ENCODE data around the gene RBM45. TPM values are rescaled to one million over a fixed set of nuclear protein-coding genes. Genes with fewer than 3 reads are reported as not detected.
"Not testable (repeated sequence)": the region's sequence is repeated elsewhere in the genome, so short reads cannot be mapped to it uniquely, and the experiment has no call there.

The RBM45 gene
- total RNA-seq, 1 experiment from 2014 or later = 19.8 TPM

GRCh38 chr2:178152542-178152941 lies 40.3 kb downstream of the RBM45 start:
- in situ Hi-C loops (cut with HindIII; ENCODE audit: low sequenced_read_pairs) = no loop called here

GRCh38 chr2:178152977-178153376 lies 40.7 kb downstream of the RBM45 start:
- in situ Hi-C loops (cut with HindIII; ENCODE audit: low sequenced_read_pairs) = no loop called here
- no peak for DNase-seq (ENCODE audit: low spot score)

More at GRCh38 chr2:178152542-178152941, 40.3 kb downstream of the RBM45 start:
- no peak for DNase-seq (ENCODE audit: low spot score)

GRCh38 chr2:178153878-178154277 lies 41.6 kb downstream of the RBM45 start:
- DNase-seq (ENCODE audit: low spot score); in situ Hi-C loops (cut with HindIII; ENCODE audit: low sequenced_read_pairs): not testable (repeated sequence)

- no peak for DNase-seq (ENCODE audit: low spot score)
- in situ Hi-C loops (cut with HindIII; ENCODE audit: low sequenced_read_pairs) = no loop called here
These were observed 43.3 kb downstream of the RBM45 start for GRCh38 chr2:178155524-178155923.

- in situ Hi-C loops (cut with HindIII; ENCODE audit: low sequenced_read_pairs) = no loop called here
- DNase-seq (ENCODE audit: low spot score) = no peak
These were observed 45.3 kb downstream of the RBM45 start for GRCh38 chr2:178157574-178157973.

GRCh38 chr2:178159966-178160365 lies 47.7 kb downstream of the RBM45 start:
- no peak for DNase-seq (ENCODE audit: low spot score)
- in situ Hi-C loops (cut with HindIII; ENCODE audit: low sequenced_read_pairs) = no loop called here

GRCh38 chr2:178160601-178161000 lies 48.4 kb downstream of the RBM45 start:
- DNase-seq (ENCODE audit: low spot score) = no peak
- in situ Hi-C loops (cut with HindIII; ENCODE audit: low sequenced_read_pairs) = no loop called here

- in situ Hi-C loops (cut with HindIII; ENCODE audit: low sequenced_read_pairs) = no loop called here
- no peak for DNase-seq (ENCODE audit: low spot score)
These were observed 51.2 kb downstream of the RBM45 start for GRCh38 chr2:178163395-178163794.

GRCh38 chr2:178163911-178164310 lies 51.7 kb downstream of the RBM45 start:
- in situ Hi-C loops (cut with HindIII; ENCODE audit: low sequenced_read_pairs) = no loop called here
- DNase-seq (ENCODE audit: low spot score) = no peak

GRCh38 chr2:178173657-178174056 lies 61.4 kb downstream of the RBM45 start:
- no peak for DNase-seq (ENCODE audit: low spot score)
- in situ Hi-C loops (cut with HindIII; ENCODE audit: low sequenced_read_pairs) = no loop called here

- no peak for DNase-seq (ENCODE audit: low spot score)
- in situ Hi-C loops (cut with HindIII; ENCODE audit: low sequenced_read_pairs) = no loop called here
These were observed 64.9 kb downstream of the RBM45 start for GRCh38 chr2:178177066-178177679.

Other genes with a start within 250 kb of the RBM45 start
- 2.6 and 3.2 TPM in 2 replicates for gene PDE11A, start 39.7 kb upstream of the RBM45 start, total RNA-seq (2014; rRNA removed; shearing (Covaris generic))
- 1.5 and 3.4 TPM in 2 replicates for gene OSBPL6, start 82.1 kb downstream of the RBM45 start, total RNA-seq (2014; rRNA removed; shearing (Covaris generic))